Measurements from ENCODE around the gene KLRB1.

KLRB1 gene

GRCh38 chr12:9640024-9640423, 32.3 kb upstream of the KLRB1 start:
- no peaks in the 10 kb centered on the region for H3K27me3 ChIP-seq (replicated peaks; ENCODE audit: control insufficient read depth, insufficient read depth, low read length)
- DNase-seq (ENCODE audit: extremely low read depth, insufficient read length), result no peak
- no peaks in the 10 kb centered on the region for H3K36me3 ChIP-seq (ENCODE audit: control insufficient read depth, insufficient read depth, low read length)
- TF ChIP-seq CTCF (IDR thresholded peaks at IDR 0.05; ENCODE audit: insufficient read depth, low read length, poor library complexity, severe bottlenecking), result no peak
- H3K4me3 ChIP-seq (replicated peaks; ENCODE audit: low read depth, low read length), result no peak overlapping the region

GRCh38 chr12:9636851-9637206, 29.1 kb upstream of the KLRB1 start:
- Histone ChIP-seq H3K27me3 (replicated peaks; ENCODE audit: control insufficient read depth, insufficient read depth, low read length) (no peaks in the 10 kb centered on the region), H3K36me3 (ENCODE audit: control insufficient read depth, insufficient read depth, low read length) (no peaks in the 10 kb centered on the region), H3K4me3 (replicated peaks; ENCODE audit: low read depth, low read length) (no peak overlapping the region)
- no peak for TF ChIP-seq CTCF (IDR thresholded peaks at IDR 0.05; ENCODE audit: insufficient read depth, low read length, poor library complexity, severe bottlenecking)
- DNase-seq (ENCODE audit: extremely low read depth, insufficient read length), result no peak

GRCh38 chr12:9636150-9636850, 28.6 kb upstream of the KLRB1 start:
- Histone ChIP-seq H3K27me3 (replicated peaks; ENCODE audit: control insufficient read depth, insufficient read depth, low read length) (no peaks in the 10 kb centered on the region), H3K36me3 (ENCODE audit: control insufficient read depth, insufficient read depth, low read length) (no peaks in the 10 kb centered on the region)

GRCh38 chr12:9634969-9635754, 27.4 kb upstream of the KLRB1 start:
- no peaks in the 10 kb centered on the region for H3K27me3 ChIP-seq (replicated peaks; ENCODE audit: control insufficient read depth, insufficient read depth, low read length)
- TF ChIP-seq CTCF (IDR thresholded peaks at IDR 0.05; ENCODE audit: insufficient read depth, low read length, poor library complexity, severe bottlenecking), result no peak
- no peak overlapping the region for H3K4me3 ChIP-seq (replicated peaks; ENCODE audit: low read depth, low read length)
- no peak for DNase-seq (ENCODE audit: extremely low read depth, insufficient read length)
- no peaks in the 10 kb centered on the region for H3K36me3 ChIP-seq (ENCODE audit: control insufficient read depth, insufficient read depth, low read length)

More at GRCh38 chr12:9636150-9636850, 28.6 kb upstream of the KLRB1 start:
- H3K4me3 ChIP-seq (replicated peaks; ENCODE audit: low read depth, low read length), result no peak overlapping the region
- no peak for TF ChIP-seq CTCF (IDR thresholded peaks at IDR 0.05; ENCODE audit: insufficient read depth, low read length, poor library complexity, severe bottlenecking)
- DNase-seq (ENCODE audit: extremely low read depth, insufficient read length), result no peak

- TF ChIP-seq CTCF (IDR thresholded peaks at IDR 0.05; ENCODE audit: insufficient read depth, low read length, poor library complexity, severe bottlenecking), result peak; percentile 56
- no peaks in the 10 kb centered on the region for H3K36me3 ChIP-seq (ENCODE audit: control insufficient read depth, insufficient read depth, low read length)
- no peak overlapping the region for H3K4me3 ChIP-seq (replicated peaks; ENCODE audit: low read depth, low read length)
- H3K27me3 ChIP-seq (replicated peaks; ENCODE audit: control insufficient read depth, insufficient read depth, low read length), result no peaks in the 10 kb centered on the region
- peak; percentile 35 for DNase-seq (ENCODE audit: extremely low read depth, insufficient read length)
Measured at GRCh38 chr12:9634177-9634803, 26.6 kb upstream of the KLRB1 start.
